HepG2 (cell line): ENCODE data around the gene MED22. TPM values are rescaled to one million over a fixed set of nuclear protein-coding genes. Genes with fewer than 3 reads are reported as not detected.

Experiments
- E2F1 ChIP-seq: sonication (generic); formaldehyde crosslinking; IDR thresholded peaks from 2 replicates; pipeline ENCODE4 v1.5.0; 2020; ENCODE audit warnings: missing genetic modification reagents
- GATAD1 ChIP-seq: IDR thresholded peaks from 2 replicates; pipeline ENCODE4 v1.6.1; 2016; ENCODE audit warnings: missing genetic modification reagents, missing compliant biosample characterization
- MAFK ChIP-seq, 2 experiments: IDR thresholded peaks in 1 of 2; conservative IDR thresholded peaks in 1 of 2; 2 replicates each; pipeline ENCODE4 v1.6.1; 2011; ENCODE audit warnings: improper control_type of control experiment in 2 of 2, low read length in 2 of 2
- NFYB ChIP-seq: sonication (generic); formaldehyde crosslinking; IDR thresholded peaks from 2 replicates; pipeline ENCODE4 v1.4.0; 2020; ENCODE audit warnings: missing genetic modification reagents
- NONO ChIP-seq, 2 experiments: fragments of 450-650 bp in 1 of 2; sonication (generic) in 1 of 2; formaldehyde crosslinking in 1 of 2; IDR thresholded peaks in 1 of 2; conservative IDR thresholded peaks in 1 of 2; 2 replicates each; pipeline versions ENCODE4 v1.6.1 to v1.8.0; 2017 to 2022; ENCODE audit warnings: mild to moderate bottlenecking in 1 of 2, missing genetic modification reagents in 1 of 2, moderate library complexity in 1 of 2
- POLR2A ChIP-seq, 2 experiments: IDR thresholded peaks; 2 replicates each; pipeline ENCODE4 v1.6.1; 2011; ENCODE audit warnings: low read depth in 2 of 2, low read length in 2 of 2, mild to moderate bottlenecking in 1 of 2, moderate library complexity in 1 of 2; ENCODE audit not compliant: insufficient read depth in 1 of 2
- PRDM10 ChIP-seq: sonication (generic); formaldehyde crosslinking; IDR thresholded peaks from 2 replicates; pipeline ENCODE4 v1.4.0; 2020; ENCODE audit warnings: low read depth, missing genetic modification reagents
- RBFOX2 ChIP-seq: fragments of 200-400 bp; formaldehyde crosslinking; IDR thresholded peaks from 2 replicates; pipeline ENCODE4 v1.6.1; 2017; ENCODE audit warnings: low read depth, mild to moderate bottlenecking, low read length
- TFE3 ChIP-seq: IDR thresholded peaks from 2 replicates; pipeline ENCODE4 v1.6.1; 2016
- ZNF142 ChIP-seq: sonication (generic); formaldehyde crosslinking; IDR thresholded peaks from 2 replicates; pipeline ENCODE4 v1.4.0; 2020; ENCODE audit warnings: missing genetic modification reagents
- ZNF280B ChIP-seq: sonication (generic); formaldehyde crosslinking; IDR thresholded peaks from 2 replicates; pipeline ENCODE4 v1.5.0; 2020; ENCODE audit warnings: missing genetic modification reagents, mild to moderate bottlenecking, borderline replicate concordance
- ZNF670 ChIP-seq: sonication (generic); formaldehyde crosslinking; IDR thresholded peaks from 2 replicates; pipeline ENCODE4 v1.8.0; 2022; ENCODE audit warnings: mild to moderate bottlenecking, missing genetic modification reagents, borderline replicate concordance
- polyA plus RNA-seq, 8 experiments: library from polyadenylated mRNA; depleted of rRNA in 3 of 8; stranded (reverse) in 7 of 8; unstranded in 1 of 8; fragments of >200 nt; fragmentation: Illumina TruSeq in 4 of 8; extraction: Trizol in 4 of 8; gene quantifications; 2 replicates each; pipeline versions ENCODE4 v1.2.1 to v1.2.3, GENCODE V29; 2011 to 2016; ENCODE audit warnings: low read depth in 4 of 8, missing spikeins in 1 of 8, mixed read lengths in 1 of 8; ENCODE audit not compliant: insufficient read depth in 1 of 8
- total RNA-seq, 5 experiments: library from RNA; depleted of rRNA; stranded (reverse); fragments of >200 nt; fragmentation: Illumina TruSeq; extraction: Trizol; gene quantifications; 2 replicates each; pipeline ENCODE4 v1.2.3, GENCODE V29; 2016; ENCODE audit warnings: low read depth in 1 of 5

MED22 gene
- total and polyA plus RNA-seq, 2 of the 13 experiments (the other 11 are each of a cell fraction or from before 2014, with no cell fraction given) = 15.8 to 22.1 TPM

GRCh38 chr9:133375724-133376654 is 28.1 kb upstream of the MED22 start, which contains the start of the genes STKLD1 and SURF4 (continued):
- TF ChIP-seq PRDM10 (no peak), ZNF670 (CRISPR knock-in tag) (0 out of 2 replicates have a peak, but pooled peaks have one; percentile 26), NONO (IDR thresholded peaks at IDR 0.05) (no peak), NONO (CRISPR knock-in tag; conservative IDR thresholded peaks at IDR 0.05) (peak; percentile 80), TFE3 (CRISPR knock-in tag) (peak; percentile 38; the same call in 1 of the 2 replicates), MAFK (conservative IDR thresholded peaks at IDR 0.05 in 1 of 2, IDR thresholded peaks at IDR 0.05 in 1 of 2; ENCODE audit: low read length in 2 of 2) (no peak), E2F1 (CRISPR knock-in tag) (peak; percentile 45; the same call in 1 of the 2 replicates), POLR2A (IDR thresholded peaks at IDR 0.05; ENCODE audit: insufficient read depth in 1 of 2, low read depth in 2 of 2, low read length in 2 of 2) (peak; percentile 81 to 82), GATAD1 (CRISPR knock-in tag) (peak; percentile 27; the same call in 1 of the 2 replicates), ZNF142 (CRISPR knock-in tag) (peak; percentile 76; the same call in 1 of the 2 replicates), NFYB (CRISPR knock-in tag) (peak; percentile 69), ZNF280B (peak; percentile 56; the same call in 1 of the 2 replicates), RBFOX2 (peak; percentile 95)
